Measurements from ENCODE around the gene C2orf49. TPM values are rescaled to one million over a fixed set of nuclear protein-coding genes. Genes with fewer than 3 reads are reported as not detected.

C2orf49 gene
- 10 to 100 TPM; 23.5 to 24.5 TPM for total RNA-seq

GRCh38 chr2:105337122-105338019 is at the start of gene C2orf49:
Gene C2orf49, plus strand, starts transcription at chr2:105337540. Its CDS starts 48 bp downstream, at chr2:105337588.
- H3K4me3 Mint-ChIP-seq = peak within 1 kb of the TSS; percentile 99
- no peaks in the 10 kb centered on the region for H3K27me3 Mint-ChIP-seq
- CTCF ChIA-PET = interaction anchor here (1.8 to 2.0 kb wide), 3 partner anchors 9 to 12 kb away, joined by 5 to 8 read pairs (median 6); no protein-coding TSS in a partner anchor
- POLR2A ChIA-PET = interaction anchor here (0.6 kb wide), 1 partner anchor 10 kb away, joined by 3 read pairs; no protein-coding TSS in a partner anchor
- DNase-seq = peak; percentile 92
- peak within 1 kb of the TSS; percentile 100 for H3K27ac Mint-ChIP-seq
- peaks cover 19% of the 10 kb centered on the region for H3K36me3 Mint-ChIP-seq (ENCODE audit: low read depth)
- H3K4me1 Mint-ChIP-seq = peaks cover 53% of the 10 kb centered on the region
- no peaks in the 10 kb centered on the region for H3K9me3 Mint-ChIP-seq

GRCh38 chr2:105287692-105288091 is 49.6 kb upstream of the C2orf49 start:
- peaks cover 31% of the 10 kb centered on the region for H3K36me3 Mint-ChIP-seq (ENCODE audit: low read depth)
- no peak overlapping the region for H3K27ac Mint-ChIP-seq
- ChIA-PET POLR2A (no interaction called here), CTCF (interaction anchor here (1.1 kb wide), 2 partner anchors 10 to 11 kb away, joined by 3 read pairs; no protein-coding TSS in a partner anchor)
- H3K4me1 Mint-ChIP-seq = peaks cover 4% of the 10 kb centered on the region
- H3K4me3 Mint-ChIP-seq = no peak overlapping the region
- H3K27me3 Mint-ChIP-seq = no peaks in the 10 kb centered on the region
- peak; percentile 55 for DNase-seq
- no peaks in the 10 kb centered on the region for H3K9me3 Mint-ChIP-seq

GRCh38 chr2:105288133-105288532 is 49.2 kb upstream of the C2orf49 start:
- H3K9me3 Mint-ChIP-seq = no peaks in the 10 kb centered on the region
- H3K4me3 Mint-ChIP-seq = no peak overlapping the region
- ChIA-PET POLR2A (no interaction called here), CTCF (interaction anchor here (1.1 kb wide), 2 partner anchors 10 to 12 kb away, joined by 3 read pairs; no protein-coding TSS in a partner anchor)
- peaks cover 31% of the 10 kb centered on the region for H3K36me3 Mint-ChIP-seq (ENCODE audit: low read depth)
- H3K27me3 Mint-ChIP-seq = no peaks in the 10 kb centered on the region
- no peak for DNase-seq
- H3K4me1 Mint-ChIP-seq = peaks cover 4% of the 10 kb centered on the region
- no peak overlapping the region for H3K27ac Mint-ChIP-seq

- H3K4me1 Mint-ChIP-seq = peaks cover 6% of the 10 kb centered on the region
- H3K27me3 Mint-ChIP-seq = no peaks in the 10 kb centered on the region
- ChIA-PET CTCF (no interaction called here), POLR2A (interaction anchor here (0.6 kb wide), 1 partner anchor 22 kb away, joined by 3 read pairs; no protein-coding TSS in a partner anchor)
- H3K36me3 Mint-ChIP-seq (ENCODE audit: low read depth) = peaks cover 27% of the 10 kb centered on the region
- DNase-seq = no peak
- H3K27ac Mint-ChIP-seq = no peak overlapping the region
- H3K4me3 Mint-ChIP-seq = no peak overlapping the region
- no peaks in the 10 kb centered on the region for H3K9me3 Mint-ChIP-seq
These were observed 46.2 kb upstream of the C2orf49 start for GRCh38 chr2:105290981-105291660.

GRCh38 chr2:105291981-105292380 is 45.4 kb upstream of the C2orf49 start:
- ChIA-PET POLR2A (no interaction called here), CTCF (no interaction called here)
- Mint-ChIP-seq H3K36me3 (ENCODE audit: low read depth) (peaks cover 30% of the 10 kb centered on the region), H3K9me3 (no peaks in the 10 kb centered on the region), H3K4me1 (peaks cover 6% of the 10 kb centered on the region), H3K27me3 (no peaks in the 10 kb centered on the region), H3K27ac (no peak overlapping the region), H3K4me3 (no peak overlapping the region)
- DNase-seq = no peak

- Mint-ChIP-seq H3K36me3 (ENCODE audit: low read depth) (peaks cover 36% of the 10 kb centered on the region), H3K9me3 (no peaks in the 10 kb centered on the region)
These were observed 43.3 kb upstream of the C2orf49 start for GRCh38 chr2:105294046-105294445.

GRCh38 chr2:105294844-105295481 is 42.4 kb upstream of the C2orf49 start:
- Mint-ChIP-seq H3K9me3 (no peaks in the 10 kb centered on the region), H3K27ac (no peak overlapping the region), H3K4me3 (no peak overlapping the region), H3K27me3 (no peaks in the 10 kb centered on the region), H3K4me1 (peaks cover 2% of the 10 kb centered on the region), H3K36me3 (ENCODE audit: low read depth) (peaks cover 36% of the 10 kb centered on the region)
- DNase-seq = peak; percentile 58
- CTCF ChIA-PET = interaction anchor here (2.5 kb wide), 1 partner anchor 15 kb away, joined by 8 read pairs; no protein-coding TSS in a partner anchor
- POLR2A ChIA-PET = no interaction called here

More at GRCh38 chr2:105294046-105294445, 43.3 kb upstream of the C2orf49 start:
- no peak overlapping the region for H3K27ac Mint-ChIP-seq
- DNase-seq = no peak
- no peak overlapping the region for H3K4me3 Mint-ChIP-seq
- ChIA-PET CTCF (interaction anchor here (2.5 kb wide), 1 partner anchor 16 kb away, joined by 8 read pairs; no protein-coding TSS in a partner anchor), POLR2A (no interaction called here)
- no peaks in the 10 kb centered on the region for H3K27me3 Mint-ChIP-seq
- H3K4me1 Mint-ChIP-seq = peaks cover 2% of the 10 kb centered on the region

GRCh38 chr2:105296017-105296611 is 41.2 kb upstream of the C2orf49 start:
- ChIA-PET POLR2A (no interaction called here), CTCF (interaction anchor here (0.6 kb wide), 1 partner anchor 21 kb away, joined by 3 read pairs; no protein-coding TSS in a partner anchor)
- no peaks in the 10 kb centered on the region for H3K27me3 Mint-ChIP-seq
- no peak overlapping the region for H3K27ac Mint-ChIP-seq
- no peaks in the 10 kb centered on the region for H3K9me3 Mint-ChIP-seq
- H3K36me3 Mint-ChIP-seq (ENCODE audit: low read depth) = peaks cover 31% of the 10 kb centered on the region
- H3K4me3 Mint-ChIP-seq = no peak overlapping the region
- no peak for DNase-seq
- peaks cover 2% of the 10 kb centered on the region for H3K4me1 Mint-ChIP-seq

GRCh38 chr2:105297216-105297615 is 40.1 kb upstream of the C2orf49 start:
- H3K36me3 Mint-ChIP-seq (ENCODE audit: low read depth) = peaks cover 30% of the 10 kb centered on the region
- H3K4me3 Mint-ChIP-seq = no peak overlapping the region
- no peak for DNase-seq
- no peak overlapping the region for H3K27ac Mint-ChIP-seq
- H3K27me3 Mint-ChIP-seq = no peaks in the 10 kb centered on the region
- peaks cover 10% of the 10 kb centered on the region for H3K4me1 Mint-ChIP-seq
- ChIA-PET CTCF (no interaction called here), POLR2A (no interaction called here)
- H3K9me3 Mint-ChIP-seq = no peaks in the 10 kb centered on the region

- Mint-ChIP-seq H3K27me3 (no peaks in the 10 kb centered on the region), H3K27ac (no peak overlapping the region), H3K4me3 (no peak overlapping the region), H3K9me3 (no peaks in the 10 kb centered on the region), H3K36me3 (ENCODE audit: low read depth) (peaks cover 32% of the 10 kb centered on the region), H3K4me1 (peaks cover 17% of the 10 kb centered on the region)
- POLR2A ChIA-PET = no interaction called here
- no peak for DNase-seq
- CTCF ChIA-PET = interaction anchor here (0.7 to 2.3 kb wide), 2 partner anchors 10 to 12 kb away, joined by 3 to 10 read pairs; no protein-coding TSS in a partner anchor
These were observed 39.3 kb upstream of the C2orf49 start for GRCh38 chr2:105298017-105298416.

- Mint-ChIP-seq H3K27me3 (no peaks in the 10 kb centered on the region), H3K27ac (no peak overlapping the region), H3K36me3 (ENCODE audit: low read depth) (peaks cover 27% of the 10 kb centered on the region), H3K4me1 (peaks cover 23% of the 10 kb centered on the region), H3K9me3 (no peaks in the 10 kb centered on the region), H3K4me3 (no peak overlapping the region)
- DNase-seq = no peak
- CTCF ChIA-PET = interaction anchor here (2.3 kb wide), 1 partner anchor 10 kb away, joined by 10 read pairs; no protein-coding TSS in a partner anchor
- POLR2A ChIA-PET = no interaction called here
These were observed 38.0 kb upstream of the C2orf49 start for GRCh38 chr2:105299290-105299689.

- H3K27me3 Mint-ChIP-seq = no peaks in the 10 kb centered on the region
- ChIA-PET POLR2A (no interaction called here), CTCF (no interaction called here)
- H3K4me3 Mint-ChIP-seq = no peak overlapping the region
- peaks cover 25% of the 10 kb centered on the region for H3K36me3 Mint-ChIP-seq (ENCODE audit: low read depth)
- DNase-seq = peak; percentile 13
- peaks cover 22% of the 10 kb centered on the region for H3K4me1 Mint-ChIP-seq
- no peaks in the 10 kb centered on the region for H3K9me3 Mint-ChIP-seq
- peak overlapping the region; percentile 65 for H3K27ac Mint-ChIP-seq
These were observed 35.7 kb upstream of the C2orf49 start for GRCh38 chr2:105301646-105302045.
